Kidney epithelial cell (primary cell): ENCODE results near the gene RAI1. TPM values are rescaled to one million over a fixed set of nuclear protein-coding genes. Genes with fewer than 3 reads are reported as not detected.

Experiments
- DNase-seq: peaks from one replicate; pipeline ENCODE4 v3.0.0-alpha.2; 2010; ENCODE audit warnings: low read depth
- H3K27me3 ChIP-seq: 2 replicates; pipeline ENCODE4 v1.6.0; 2011; ENCODE audit warnings: low read length; ENCODE audit not compliant: control insufficient read depth, insufficient read depth
- H3K36me3 ChIP-seq: 2 replicates; pipeline ENCODE4 v1.5.1; 2011; ENCODE audit warnings: low read length; ENCODE audit not compliant: control insufficient read depth, insufficient read depth
- H3K4me3 ChIP-seq: 2 replicates; pipeline ENCODE4 v1.5.1; 2011; ENCODE audit warnings: low read depth, mild to moderate bottlenecking, control low read depth, low read length
- CTCF ChIP-seq: IDR thresholded peaks from 2 replicates; pipeline ENCODE4 v1.5.1; 2011; ENCODE audit warnings: mild to moderate bottlenecking, moderate library complexity, low read length, control low read depth, inconsistent platforms; ENCODE audit not compliant: insufficient read depth, poor library complexity, severe bottlenecking
- total RNA-seq: library from RNA; depleted of rRNA; stranded (reverse); fragments of >200 nt; gene quantifications from 2 replicates; pipeline ENCODE4 v1.2.3, GENCODE V29; 2015

The RAI1 gene
- total RNA-seq, 1 donor from 2014 or later, result 31.3 TPM

GRCh38 chr17:17648762-17649161 lies 32.5 kb upstream of the RAI1 start:
- no peaks in the 10 kb centered on the region for H3K36me3 ChIP-seq
- H3K27me3 ChIP-seq, result peaks cover 2% of the 10 kb centered on the region

GRCh38 chr17:17650959-17651358 lies 30.3 kb upstream of the RAI1 start:
- no peak for TF ChIP-seq CTCF
- Histone ChIP-seq H3K4me3 (no peak overlapping the region), H3K36me3 (no peaks in the 10 kb centered on the region), H3K27me3 (peaks cover 2% of the 10 kb centered on the region)
- no peak for DNase-seq

More at GRCh38 chr17:17648762-17649161, 32.5 kb upstream of the RAI1 start:
- no peak for TF ChIP-seq CTCF
- H3K4me3 ChIP-seq, result no peak overlapping the region
- no peak for DNase-seq

DNA sequence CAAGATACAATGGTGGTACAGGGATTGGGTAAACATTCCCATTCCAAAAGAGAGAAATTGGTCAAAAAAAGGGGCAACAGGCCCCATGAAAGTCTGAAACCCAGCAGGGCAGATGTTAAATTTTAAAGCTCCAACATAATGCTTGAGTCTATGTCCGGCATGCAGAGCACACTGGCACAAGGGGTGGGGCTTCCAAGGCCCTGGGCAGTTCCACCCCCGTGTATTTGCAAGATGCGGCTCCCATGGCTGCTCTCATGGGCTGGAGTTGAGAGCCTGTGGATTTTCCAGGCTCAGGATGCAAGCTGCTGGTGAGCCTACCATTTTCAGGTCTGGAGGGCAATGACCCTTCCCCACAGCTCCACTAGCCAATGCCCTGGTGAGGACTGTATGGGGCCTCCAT lies 27.9 kb upstream of the RAI1 start:
- no peak for TF ChIP-seq CTCF
- DNase-seq, result no peak
- no peaks in the 10 kb centered on the region for H3K36me3 ChIP-seq
- H3K27me3 ChIP-seq, result peaks cover under 1% of the 10 kb centered on the region
- no peak overlapping the region for H3K4me3 ChIP-seq

DNA sequence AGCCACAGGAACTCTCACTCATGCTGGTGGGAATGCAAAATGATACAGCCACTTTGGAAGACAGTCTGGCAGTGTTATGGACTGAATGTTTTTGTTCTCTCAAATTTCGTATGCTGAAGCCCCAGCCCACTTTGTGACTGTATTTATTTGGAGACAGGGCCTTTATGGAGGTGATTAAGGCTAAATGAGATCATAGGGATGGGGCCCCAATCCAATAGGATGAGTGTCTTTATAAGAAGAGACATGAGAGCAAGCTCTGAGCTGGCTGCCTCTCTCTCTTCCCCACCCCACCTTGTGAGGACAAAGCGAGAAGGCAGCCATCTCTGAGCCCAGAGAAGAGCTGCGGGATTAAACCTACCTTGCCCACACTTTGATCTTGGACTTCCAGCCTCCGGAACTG lies 21.9 kb upstream of the RAI1 start:
- no peak for TF ChIP-seq CTCF
- DNase-seq, result no peak

DNA sequence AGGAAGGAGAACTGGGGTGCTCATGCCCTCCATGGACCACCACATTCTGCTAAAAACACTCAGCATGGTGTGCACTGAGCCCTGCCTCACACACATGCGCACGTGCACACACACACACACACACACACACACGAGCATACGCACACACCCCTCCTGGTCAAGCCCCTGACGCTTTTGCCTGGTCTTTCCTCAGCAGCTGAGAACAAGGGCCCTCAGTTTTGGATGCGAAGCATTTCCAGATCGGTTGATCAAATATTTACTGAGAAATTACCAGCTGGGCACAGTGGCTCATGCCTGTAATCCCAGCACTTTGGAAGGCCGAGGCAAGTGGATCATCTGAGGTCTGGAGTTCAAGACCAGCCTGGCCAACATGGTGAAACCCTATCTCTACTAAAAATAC lies 20.1 kb upstream of the RAI1 start:
- DNase-seq, result no peak
- H3K27me3 ChIP-seq, result no peaks in the 10 kb centered on the region
- H3K4me3 ChIP-seq, result no peak overlapping the region
- TF ChIP-seq CTCF, result no peak
- H3K36me3 ChIP-seq, result no peaks in the 10 kb centered on the region

More for the DNA sequence above, 21.9 kb upstream of the RAI1 start:
- Histone ChIP-seq H3K27me3 (no peaks in the 10 kb centered on the region), H3K4me3 (no peak overlapping the region), H3K36me3 (no peaks in the 10 kb centered on the region)

DNA sequence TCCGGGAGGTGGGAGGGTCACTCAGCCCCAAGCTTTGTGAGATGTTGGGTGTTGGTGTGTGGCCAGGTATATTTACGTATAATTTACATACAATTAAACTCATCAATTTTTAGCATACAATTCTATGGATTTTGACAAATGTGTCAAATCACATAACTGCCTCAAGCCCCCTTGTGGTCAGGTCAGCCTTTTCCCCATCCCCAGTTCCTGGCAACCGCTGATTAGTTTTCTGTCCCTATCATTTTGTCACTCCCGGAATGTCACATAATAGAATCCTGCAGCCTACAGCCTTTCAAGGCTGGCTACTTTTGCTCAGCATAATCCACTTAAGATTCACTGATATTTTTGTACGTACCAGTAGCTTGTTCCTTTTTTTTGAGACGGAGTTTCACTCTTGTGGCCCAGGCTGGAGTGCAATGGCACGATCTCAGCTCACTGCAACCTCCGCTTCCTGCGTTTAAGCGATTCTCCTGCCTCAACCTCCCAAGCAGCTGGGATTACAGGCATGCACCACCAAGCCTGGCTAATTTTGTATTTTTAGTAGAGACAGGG lies 19.3 kb upstream of the RAI1 start:
- H3K36me3 ChIP-seq, result no peaks in the 10 kb centered on the region
- DNase-seq, result no peak
- H3K4me3 ChIP-seq, result no peak overlapping the region
- peak; percentile 20 for TF ChIP-seq CTCF
- H3K27me3 ChIP-seq, result no peaks in the 10 kb centered on the region
